Measurements from ENCODE around the gene CTIF. TPM values are rescaled to one million over a fixed set of nuclear protein-coding genes. Genes with fewer than 3 reads are reported as not detected.
"Not testable (repeated sequence)": the region's sequence is repeated elsewhere in the genome, so short reads cannot be mapped to it uniquely, and the experiment has no call there.

Gene CTIF
- total RNA-seq, 2 donors from 2014 or later = 4.6 to 4.7 TPM

DNA sequence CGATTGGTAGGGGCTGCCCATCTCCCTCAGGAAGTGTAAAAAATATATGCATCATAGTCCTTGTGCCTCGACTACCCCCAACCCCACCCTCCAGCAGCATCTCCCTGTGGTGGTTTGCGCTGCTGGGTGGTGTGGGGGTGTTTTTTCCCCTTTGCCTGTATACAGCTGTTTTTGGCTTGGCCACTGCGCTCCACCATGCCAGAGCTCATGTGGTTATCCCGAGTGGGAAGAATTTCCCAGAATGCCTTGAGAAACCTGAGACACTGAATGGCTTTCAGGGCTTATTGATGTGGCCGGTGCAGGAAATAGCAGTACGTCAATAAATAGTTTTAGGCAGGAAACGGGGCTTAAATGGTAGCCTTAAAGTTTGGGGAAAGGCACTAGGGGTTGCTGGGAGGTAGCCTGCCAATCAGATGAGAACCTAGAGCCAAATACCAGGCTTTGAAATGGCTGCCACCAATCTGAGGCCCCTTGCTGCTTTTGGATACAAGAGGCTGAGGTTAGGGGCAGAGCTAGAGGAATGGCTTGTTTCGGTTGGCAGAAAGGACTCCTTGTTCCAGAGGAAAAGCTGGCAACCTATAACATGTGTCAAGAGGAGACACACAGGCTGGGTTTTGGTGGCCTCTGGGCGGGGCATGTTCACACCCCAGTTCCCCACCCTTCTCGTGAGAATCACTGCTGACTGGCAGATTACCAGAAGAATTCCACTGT, 267.9 kb downstream of the CTIF start:
- DNase-seq (no peak), ATAC-seq (replicated peaks in 1 of 2) (peak; percentile 65 to 69)
- peak overlapping the region; percentile 19 to 42 for H3K4me3 Mint-ChIP-seq
- H3K36me3 Mint-ChIP-seq (ENCODE audit: insufficient read depth in 2 of 2) = no peaks in the 10 kb centered on the region
- no peaks in the 10 kb centered on the region for H3K9me3 Mint-ChIP-seq
- H3K4me1 Mint-ChIP-seq (ENCODE audit: low read depth) = peaks cover 54% of the 10 kb centered on the region
- H3K27ac Mint-ChIP-seq = peak overlapping the region; percentile 25
- H3K27me3 Mint-ChIP-seq (ENCODE audit: low read depth) = no peaks in the 10 kb centered on the region

DNA sequence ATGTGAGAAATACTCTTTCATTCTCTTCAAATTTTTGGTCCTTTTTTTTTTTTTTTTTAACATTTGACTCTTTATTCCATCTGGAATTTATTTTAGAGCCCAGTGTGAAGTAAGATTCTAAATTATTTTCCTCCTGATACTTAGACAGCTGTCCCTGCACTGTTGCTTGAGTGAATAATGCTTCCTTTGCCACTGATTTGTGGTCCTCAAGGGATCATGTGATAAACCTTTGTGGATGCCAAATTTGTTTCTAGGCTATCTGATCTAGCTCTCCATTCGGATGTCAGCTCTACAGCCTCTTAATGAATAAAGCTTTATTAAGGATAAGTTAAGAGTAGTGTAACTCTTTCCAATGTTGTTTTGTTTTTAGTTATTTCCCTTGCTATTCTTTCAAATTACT, 269.6 kb downstream of the CTIF start:
- DNase-seq (no peak), ATAC-seq (replicated peaks in 1 of 2) (no peak)
- Mint-ChIP-seq H3K27me3 (ENCODE audit: low read depth) (no peaks in the 10 kb centered on the region), H3K4me1 (ENCODE audit: low read depth) (peaks cover 51% of the 10 kb centered on the region), H3K9me3 (no peaks in the 10 kb centered on the region), H3K4me3 (no peak overlapping the region), H3K36me3 (ENCODE audit: insufficient read depth in 2 of 2) (no peaks in the 10 kb centered on the region), H3K27ac (no peak overlapping the region)

DNA sequence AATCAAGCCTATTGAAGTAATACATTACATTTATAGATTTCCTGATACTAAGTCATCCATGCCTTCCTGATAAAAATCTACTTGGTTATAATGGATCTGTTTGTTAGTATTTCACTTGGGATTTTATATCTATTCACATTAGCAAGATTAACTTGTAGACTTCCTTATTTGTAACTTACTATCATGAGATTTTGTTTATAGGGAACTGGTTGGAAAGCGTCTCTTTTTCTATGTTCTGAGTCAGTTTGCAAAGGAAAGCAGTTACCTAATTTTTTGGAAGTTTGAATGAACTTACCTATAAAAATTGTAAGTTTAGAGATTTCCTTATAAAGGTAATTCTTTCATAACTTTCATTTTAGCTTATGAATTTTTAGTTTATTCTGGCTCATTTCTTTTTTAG, 270.5 kb downstream of the CTIF start:
- ATAC-seq (replicated peaks in 1 of 2) (no peak), DNase-seq (no peak)
- Mint-ChIP-seq H3K27ac (no peak overlapping the region), H3K36me3 (ENCODE audit: insufficient read depth in 2 of 2) (no peaks in the 10 kb centered on the region), H3K4me3 (no peak overlapping the region), H3K9me3 (no peaks in the 10 kb centered on the region), H3K27me3 (ENCODE audit: low read depth) (no peaks in the 10 kb centered on the region), H3K4me1 (ENCODE audit: low read depth) (peaks cover 56% of the 10 kb centered on the region)

DNA sequence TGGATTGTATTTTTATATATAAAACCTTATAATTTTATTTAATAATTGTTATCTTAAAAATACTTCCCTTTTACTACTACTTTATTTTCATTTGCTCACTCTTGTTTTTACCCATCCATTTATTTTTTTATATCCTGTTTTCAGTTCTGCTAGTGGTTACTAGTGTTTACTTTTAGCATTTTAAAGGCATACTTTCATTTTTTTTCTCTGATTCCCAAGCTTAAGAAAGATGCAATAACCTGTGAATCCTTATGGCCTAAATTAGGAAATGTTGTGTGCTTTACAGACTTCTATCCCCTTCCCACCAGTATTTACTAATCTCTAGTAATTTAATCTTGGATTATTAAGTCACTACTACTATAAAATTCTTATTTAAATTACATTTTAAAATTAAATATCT, 272.0 kb downstream of the CTIF start:
- Mint-ChIP-seq H3K4me3 (no peak overlapping the region), H3K9me3 (no peaks in the 10 kb centered on the region), H3K36me3 (ENCODE audit: insufficient read depth in 2 of 2) (no peaks in the 10 kb centered on the region), H3K27ac (no peak overlapping the region), H3K4me1 (ENCODE audit: low read depth) (peaks cover 58% of the 10 kb centered on the region), H3K27me3 (ENCODE audit: low read depth) (no peaks in the 10 kb centered on the region)
- no peak for ATAC-seq (replicated peaks in 1 of 2)
- no peak for DNase-seq

DNA sequence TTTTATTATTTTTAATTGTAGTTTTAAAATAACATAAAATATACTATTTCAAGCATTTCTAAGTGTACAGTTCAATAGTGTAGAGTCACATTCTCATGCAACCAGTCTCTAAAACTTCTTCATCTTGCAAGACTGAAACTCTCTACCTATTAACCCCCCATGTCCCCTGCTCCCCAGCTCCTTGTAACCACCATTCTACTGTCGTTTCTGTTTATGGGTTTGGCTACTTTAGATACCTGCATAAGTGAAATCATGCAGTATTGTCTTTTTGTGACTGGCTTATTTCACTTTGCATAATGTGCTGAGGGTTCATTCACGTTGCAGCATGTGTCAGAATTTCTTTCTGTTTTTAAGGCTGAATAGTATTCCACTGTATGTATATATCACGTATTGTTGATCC, 272.6 kb downstream of the CTIF start:
- Mint-ChIP-seq H3K36me3 (ENCODE audit: insufficient read depth in 2 of 2) (no peaks in the 10 kb centered on the region), H3K27me3 (ENCODE audit: low read depth) (no peaks in the 10 kb centered on the region), H3K4me1 (ENCODE audit: low read depth) (peaks cover 58% of the 10 kb centered on the region), H3K27ac (no peak overlapping the region), H3K4me3 (no peak overlapping the region), H3K9me3 (no peaks in the 10 kb centered on the region)
- ATAC-seq (replicated peaks in 1 of 2) = no peak
- DNase-seq = no peak

DNA sequence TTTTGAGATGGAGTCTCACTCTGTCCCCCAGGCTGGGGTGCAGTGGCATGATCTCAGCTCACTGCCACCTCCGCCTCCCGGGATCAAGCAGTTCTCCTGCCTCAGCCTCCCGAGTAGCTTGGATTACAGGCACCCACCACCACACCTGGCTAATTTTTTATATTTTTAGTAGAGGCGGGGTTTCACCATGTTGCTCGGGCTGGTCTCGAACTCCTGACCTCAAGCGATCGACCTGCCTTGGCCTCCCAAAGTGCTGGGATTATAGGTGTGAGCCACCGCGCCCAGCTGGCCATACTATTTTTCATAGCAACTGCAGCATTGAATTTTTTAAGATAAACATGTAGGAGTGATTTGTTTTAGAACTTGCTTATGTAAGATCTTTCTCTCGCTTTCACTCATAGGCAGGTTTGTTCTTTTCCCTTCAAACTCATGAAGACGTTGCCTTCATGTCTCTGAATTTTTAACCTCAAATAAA, 273.2 kb downstream of the CTIF start:
- not testable (repeated sequence) for DNase-seq; H3K9me3 Mint-ChIP-seq; H3K27me3 Mint-ChIP-seq (ENCODE audit: low read depth); H3K36me3 Mint-ChIP-seq (ENCODE audit: insufficient read depth in 2 of 2)
- Mint-ChIP-seq H3K4me3 (peak overlapping the region in 1 of 2 donors; percentile 53), H3K27ac (peak overlapping the region; percentile 45), H3K4me1 (ENCODE audit: low read depth) (peaks cover 55% of the 10 kb centered on the region)
- peak; percentile 14 to 24 for ATAC-seq (replicated peaks in 1 of 2)

DNA sequence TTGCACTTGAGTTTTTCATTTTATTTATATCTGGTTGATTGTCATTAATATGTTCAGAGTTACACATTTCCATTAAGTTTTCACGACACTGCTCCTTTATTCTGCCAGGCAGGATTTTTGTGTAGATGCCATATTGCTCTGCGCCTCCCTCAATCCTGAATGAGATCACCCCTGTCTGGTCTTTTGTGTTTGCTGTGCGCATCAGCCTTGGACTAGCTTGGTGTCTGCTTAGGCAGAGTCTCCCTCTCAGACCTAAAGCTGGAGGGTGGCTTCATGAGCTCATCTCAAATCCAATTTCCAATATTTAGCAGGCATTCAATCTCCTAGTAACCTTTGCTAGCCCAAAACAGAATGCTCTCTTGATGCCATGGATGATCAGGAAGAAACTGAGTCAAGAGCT, 274.5 kb downstream of the CTIF start:
- H3K27ac Mint-ChIP-seq = peak overlapping the region; percentile 83
- no peak for ATAC-seq (replicated peaks in 1 of 2)
- peak overlapping the region in 1 of 2 donors; percentile 28 for H3K4me3 Mint-ChIP-seq
- no peaks in the 10 kb centered on the region for H3K27me3 Mint-ChIP-seq (ENCODE audit: low read depth)
- peaks cover 48% of the 10 kb centered on the region for H3K4me1 Mint-ChIP-seq (ENCODE audit: low read depth)
- no peaks in the 10 kb centered on the region for H3K36me3 Mint-ChIP-seq (ENCODE audit: insufficient read depth in 2 of 2)
- no peak for DNase-seq
- no peaks in the 10 kb centered on the region for H3K9me3 Mint-ChIP-seq

DNA sequence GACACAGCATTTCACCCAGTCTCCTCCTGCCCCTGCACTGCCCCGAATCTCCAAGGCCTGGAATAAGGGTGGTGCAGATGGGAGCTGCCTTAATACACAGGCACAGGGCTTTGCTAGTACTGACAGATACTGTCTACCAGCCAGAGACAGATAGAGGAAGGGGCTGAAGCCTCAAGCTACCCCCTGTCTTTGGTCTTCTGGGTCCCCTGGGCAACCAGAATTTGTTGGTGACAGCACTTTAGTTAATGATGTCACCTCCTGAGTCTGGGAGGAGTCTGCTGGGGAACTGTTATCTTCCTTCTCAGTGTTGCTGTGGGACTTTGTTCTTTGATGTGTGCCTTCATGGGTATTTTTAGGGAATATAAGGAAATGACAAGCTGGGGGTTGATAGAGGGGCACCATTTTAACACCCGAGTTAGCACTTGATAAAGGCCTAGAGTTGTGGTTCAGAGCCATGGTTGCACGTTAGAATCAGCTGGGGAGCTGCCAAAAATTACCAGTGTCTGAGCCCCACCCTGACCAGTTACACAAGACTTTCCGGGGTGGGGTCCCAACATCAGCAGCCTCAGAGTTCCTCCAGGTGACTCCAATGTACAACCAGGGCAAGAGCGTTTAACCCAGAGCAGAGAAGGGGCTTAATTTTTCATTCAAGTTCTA, 275.1 kb downstream of the CTIF start:
- ATAC-seq (replicated peaks in 1 of 2) = peak; percentile 37 to 47
- peak overlapping the region; percentile 28 to 54 for H3K4me3 Mint-ChIP-seq
- peak overlapping the region; percentile 83 for H3K27ac Mint-ChIP-seq
- no peak for DNase-seq
- H3K4me1 Mint-ChIP-seq (ENCODE audit: low read depth) = peaks cover 53% of the 10 kb centered on the region
- no peaks in the 10 kb centered on the region for H3K9me3 Mint-ChIP-seq
- H3K36me3 Mint-ChIP-seq (ENCODE audit: insufficient read depth in 2 of 2) = no peaks in the 10 kb centered on the region
- no peaks in the 10 kb centered on the region for H3K27me3 Mint-ChIP-seq (ENCODE audit: low read depth)

DNA sequence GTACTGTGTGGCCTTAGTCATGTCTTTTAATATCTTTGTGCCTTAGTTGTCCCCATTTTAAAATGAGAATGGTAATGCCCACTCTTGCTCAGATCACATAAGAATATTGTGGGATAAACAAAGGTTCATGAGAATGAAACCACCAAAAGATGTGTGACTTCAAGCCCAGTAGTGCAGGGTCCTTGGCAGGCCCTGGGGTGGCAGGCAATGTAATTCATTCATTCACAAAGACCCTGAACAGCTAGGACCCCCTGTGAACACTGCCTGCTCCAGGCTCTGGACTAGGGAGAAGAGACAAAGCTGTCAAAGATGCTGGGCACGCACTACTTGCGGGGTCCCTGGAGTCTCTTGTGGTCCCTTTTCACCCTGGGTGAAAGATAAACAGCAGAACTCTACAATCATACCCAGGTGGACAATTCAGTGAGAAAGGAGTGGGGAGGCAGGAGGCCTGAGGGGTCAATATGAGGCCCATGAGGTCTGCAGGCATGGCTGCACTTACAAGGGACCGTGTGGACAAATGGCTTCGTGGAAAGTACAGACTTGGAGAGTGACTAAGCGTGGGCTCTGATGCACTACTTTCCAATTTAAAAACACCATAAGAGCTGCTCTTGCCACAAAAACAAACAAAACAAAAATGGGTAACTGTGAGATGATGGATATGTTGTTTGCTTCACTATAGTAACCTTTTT, 275.8 kb downstream of the CTIF start:
- Mint-ChIP-seq H3K4me3 (peak overlapping the region; percentile 28 to 54), H3K4me1 (ENCODE audit: low read depth) (peaks cover 57% of the 10 kb centered on the region)
- DNase-seq = peak; percentile 43 to 47

DNA sequence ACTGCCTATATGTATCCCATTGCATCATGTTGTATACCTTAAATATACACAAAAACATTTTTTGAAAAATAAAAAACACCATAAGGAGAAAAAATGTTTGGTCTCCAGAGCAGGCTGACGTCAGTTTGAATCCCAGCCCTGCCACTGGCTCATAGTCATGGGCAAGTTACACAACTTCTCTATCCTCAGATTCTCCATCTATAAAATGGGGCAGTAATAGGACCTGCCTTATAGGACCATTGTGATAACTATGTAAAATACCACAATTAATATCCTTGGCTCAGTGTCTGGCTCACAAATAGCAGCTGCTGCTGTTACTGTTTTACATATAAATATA, 276.3 kb downstream of the CTIF start:
- Mint-ChIP-seq H3K36me3 (ENCODE audit: insufficient read depth in 2 of 2) (no peaks in the 10 kb centered on the region), H3K4me3 (peak overlapping the region in 1 of 2 donors; percentile 28), H3K27me3 (ENCODE audit: low read depth) (no peaks in the 10 kb centered on the region), H3K9me3 (no peaks in the 10 kb centered on the region), H3K27ac (peak overlapping the region; percentile 83), H3K4me1 (ENCODE audit: low read depth) (peaks cover 60% of the 10 kb centered on the region)
- ATAC-seq (replicated peaks in 1 of 2) = no peak
- DNase-seq = no peak

More for the DNA sequence above, 275.8 kb downstream of the CTIF start:
- Mint-ChIP-seq H3K27ac (peak overlapping the region; percentile 83), H3K27me3 (ENCODE audit: low read depth) (no peaks in the 10 kb centered on the region), H3K36me3 (ENCODE audit: insufficient read depth in 2 of 2) (no peaks in the 10 kb centered on the region), H3K9me3 (no peaks in the 10 kb centered on the region)
- peak; percentile 75 to 78 for ATAC-seq (replicated peaks in 1 of 2)

DNA sequence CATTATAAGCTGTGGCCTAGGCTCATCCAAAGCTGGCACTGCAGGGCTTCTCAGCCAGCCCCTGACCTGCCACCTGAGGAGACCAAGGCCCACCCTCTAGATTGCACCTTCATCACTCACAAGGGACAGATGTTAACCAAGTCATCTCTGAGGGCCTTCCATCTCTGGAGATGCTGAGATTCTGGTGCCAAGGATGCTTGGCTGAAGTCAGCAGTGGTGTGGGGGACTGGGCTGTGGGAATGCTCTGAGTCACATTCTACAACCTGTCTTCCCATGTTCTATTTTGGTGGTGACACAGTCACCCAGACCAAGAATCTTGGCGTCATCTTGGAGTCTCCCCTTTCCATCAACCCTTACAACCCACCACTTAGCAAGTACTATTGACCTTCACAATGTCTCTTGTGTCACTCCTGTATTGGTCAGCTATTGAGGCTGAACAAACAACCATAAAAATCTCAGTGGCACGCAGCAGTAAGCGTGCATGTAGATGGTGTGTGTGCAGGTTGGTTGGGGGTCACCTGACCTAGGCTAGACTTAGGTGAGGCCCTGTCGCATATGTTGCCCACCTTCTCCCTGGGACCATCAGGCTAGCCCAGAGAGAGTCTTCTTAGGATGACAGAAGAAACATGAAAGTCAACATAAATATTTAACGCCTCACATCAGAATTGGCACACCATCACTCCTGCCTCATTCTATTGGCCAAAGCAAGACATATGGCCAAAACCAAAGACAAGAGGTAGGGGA, 276.9 kb downstream of the CTIF start:
- Mint-ChIP-seq H3K4me1 (ENCODE audit: low read depth) (peaks cover 67% of the 10 kb centered on the region), H3K36me3 (ENCODE audit: insufficient read depth in 2 of 2) (no peaks in the 10 kb centered on the region), H3K9me3 (no peaks in the 10 kb centered on the region), H3K4me3 (peak overlapping the region in 1 of 2 donors; percentile 5), H3K27me3 (ENCODE audit: low read depth) (no peaks in the 10 kb centered on the region), H3K27ac (peak overlapping the region; percentile 12)
- no peak for DNase-seq
- ATAC-seq (replicated peaks in 1 of 2) = peak; percentile 10 to 49

DNA sequence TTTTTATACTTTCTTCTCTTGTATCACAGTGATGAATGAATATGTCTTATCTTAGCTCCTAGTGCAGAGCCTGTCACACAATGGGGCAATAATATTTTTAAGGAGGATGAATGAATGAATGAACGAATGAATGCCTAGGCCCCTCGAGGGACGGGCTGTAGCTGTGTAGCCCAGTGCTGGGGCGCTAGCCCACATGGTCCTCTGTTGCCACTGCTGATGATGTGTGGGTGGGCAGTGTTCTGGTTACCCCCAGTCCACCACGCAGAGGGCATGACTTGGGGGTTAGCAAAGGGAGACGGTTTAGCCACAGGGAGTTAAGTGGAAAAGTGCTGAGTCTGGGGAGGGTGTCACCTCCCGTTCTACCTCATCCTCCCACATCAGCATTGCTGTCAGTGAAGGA, 277.7 kb downstream of the CTIF start:
- H3K4me3 Mint-ChIP-seq = no peak overlapping the region
- H3K9me3 Mint-ChIP-seq = no peaks in the 10 kb centered on the region
- no peaks in the 10 kb centered on the region for H3K27me3 Mint-ChIP-seq (ENCODE audit: low read depth)
- H3K27ac Mint-ChIP-seq = no peak overlapping the region
- H3K36me3 Mint-ChIP-seq (ENCODE audit: insufficient read depth in 2 of 2) = no peaks in the 10 kb centered on the region
- no peak for ATAC-seq (replicated peaks in 1 of 2)
- no peak for DNase-seq
- peaks cover 75% of the 10 kb centered on the region for H3K4me1 Mint-ChIP-seq (ENCODE audit: low read depth)

DNA sequence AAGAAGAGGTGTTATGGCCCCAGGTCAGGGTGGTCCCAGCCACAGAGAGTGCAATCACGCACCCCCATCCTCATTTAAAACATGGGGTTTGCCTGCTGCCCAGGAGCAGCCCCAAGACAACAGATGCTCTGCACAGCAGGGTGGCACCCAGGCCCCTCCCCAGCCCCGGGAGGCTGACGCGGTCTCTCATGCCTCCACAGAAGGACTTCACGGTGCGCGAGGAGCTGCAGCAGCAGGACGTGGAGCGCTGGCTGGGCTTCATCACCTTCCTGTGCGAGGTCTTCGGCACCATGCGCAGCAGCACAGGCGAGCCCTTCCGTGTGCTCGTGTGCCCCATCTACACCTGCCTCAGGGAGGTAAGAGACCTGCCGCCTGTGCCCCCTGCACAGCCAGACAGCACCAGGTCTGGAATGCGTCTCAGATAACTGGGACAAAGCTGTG, 278.2 kb downstream of the CTIF start:
- ATAC-seq (replicated peaks in 1 of 2) (no peak), DNase-seq (no peak)
- Mint-ChIP-seq H3K4me1 (ENCODE audit: low read depth) (peaks cover 76% of the 10 kb centered on the region), H3K4me3 (no peak overlapping the region), H3K9me3 (no peaks in the 10 kb centered on the region), H3K36me3 (ENCODE audit: insufficient read depth in 2 of 2) (no peaks in the 10 kb centered on the region), H3K27me3 (ENCODE audit: low read depth) (no peaks in the 10 kb centered on the region), H3K27ac (no peak overlapping the region)
